ENCODE data around the gene POU2AF3. TPM values are rescaled to one million over a fixed set of nuclear protein-coding genes. Genes with fewer than 3 reads are reported as not detected.

Gene POU2AF3
- total RNA-seq = 0.25 and 0.33 TPM in 2 replicates

GRCh38 chr11:111298413-111299100 is at the start of gene POU2AF3:
Gene POU2AF3 (plus strand): TSS chr11:111298546. CDS start chr11:111298582, 36 bp downstream.

Other genes starting within 250 kb of the POU2AF3 start
- gene POU2AF2, start 52.8 kb upstream of the POU2AF3 start, total RNA-seq = not detected in 2 replicates
- gene POU2AF1, start 80.7 kb downstream of the POU2AF3 start, total RNA-seq = not detected in 2 replicates
- 0.16 TPM in 1 of 2 replicates, not detected in the other for gene BTG4, start 213.8 kb downstream of the POU2AF3 start, total RNA-seq
- gene HOATZ, start 216.2 kb downstream of the POU2AF3 start, total RNA-seq = 0.49 TPM in 1 of 2 replicates, not detected in the other
- 14.3 and 18.5 TPM in 2 replicates for gene LAYN, start 242.2 kb downstream of the POU2AF3 start, total RNA-seq